ENCODE results near the gene CSTPP1.

- TF ChIP-seq CTCF (IDR thresholded peaks at IDR 0.05) (no peak), POLR2A (IDR thresholded peaks at IDR 0.05) (no peak)
Measured at GRCh38 chr11:47020793-47021526, 84.4 kb downstream of the CSTPP1 start.

All from Peyer's patch (tissue), 4 donors.